ENCODE measurements around the gene UBE2H.

The UBE2H gene

GRCh38 chr7:129950191-129950932 is 2.4 kb downstream of the UBE2H start:
- peak; percentile 49 for DNase-seq (ENCODE audit: low read depth, low spot score)

GRCh38 chr7:129949292-129950133 is 3.2 kb downstream of the UBE2H start:
- peak; percentile 78 for DNase-seq (ENCODE audit: low read depth, low spot score)

- peak; percentile 96 for DNase-seq (ENCODE audit: low read depth, low spot score)
Observed at GRCh38 chr7:129948877-129949291, 3.9 kb downstream of the UBE2H start.

- peak; percentile 20 for DNase-seq (ENCODE audit: low read depth, low spot score)
Observed at GRCh38 chr7:129948338-129948737, 4.4 kb downstream of the UBE2H start.

GRCh38 chr7:129947701-129948100 is 5.1 kb downstream of the UBE2H start:
- peak; percentile 34 for DNase-seq (ENCODE audit: low read depth, low spot score)

- peak; percentile 19 for DNase-seq (ENCODE audit: low read depth, low spot score)
Observed at GRCh38 chr7:129947049-129947448, 5.7 kb downstream of the UBE2H start.

GRCh38 chr7:129946282-129946681 is 6.5 kb downstream of the UBE2H start:
- DNase-seq (ENCODE audit: low read depth, low spot score) = no peak

- no peak for DNase-seq (ENCODE audit: low read depth, low spot score)
Observed at GRCh38 chr7:129943352-129943751, 9.4 kb downstream of the UBE2H start.

- DNase-seq (ENCODE audit: low read depth, low spot score) = no peak
Observed at GRCh38 chr7:129940329-129940728, 12.4 kb downstream of the UBE2H start.

GRCh38 chr7:129939881-129940280 is 12.9 kb downstream of the UBE2H start:
- no peak for DNase-seq (ENCODE audit: low read depth, low spot score)

- no peak for DNase-seq (ENCODE audit: low read depth, low spot score)
Observed at GRCh38 chr7:129933627-129934026, 19.1 kb downstream of the UBE2H start.

- no peak for DNase-seq (ENCODE audit: low read depth, low spot score)
Observed at GRCh38 chr7:129926618-129927017, 26.1 kb downstream of the UBE2H start.

- DNase-seq (ENCODE audit: low read depth, low spot score) = peak; percentile 66
Observed at GRCh38 chr7:129925416-129926002, 27.3 kb downstream of the UBE2H start.

- no peak for DNase-seq (ENCODE audit: low read depth, low spot score)
Observed at GRCh38 chr7:129924602-129925001, 28.2 kb downstream of the UBE2H start.

- peak; percentile 79 for DNase-seq (ENCODE audit: low read depth, low spot score)
Observed at GRCh38 chr7:129923709-129924108, 29.1 kb downstream of the UBE2H start.

- DNase-seq (ENCODE audit: low read depth, low spot score) = no peak
Observed at GRCh38 chr7:129919492-129919891, 33.3 kb downstream of the UBE2H start.

- no peak for DNase-seq (ENCODE audit: low read depth, low spot score)
Observed at GRCh38 chr7:129918922-129919321, 33.8 kb downstream of the UBE2H start.

GRCh38 chr7:129917934-129918333 is 34.8 kb downstream of the UBE2H start:
- DNase-seq (ENCODE audit: low read depth, low spot score) = no peak

GRCh38 chr7:129914536-129915272 is 38.1 kb downstream of the UBE2H start:
- no peak for DNase-seq (ENCODE audit: low read depth, low spot score)

- no peak for DNase-seq (ENCODE audit: low read depth, low spot score)
Observed at GRCh38 chr7:129913428-129913827, 39.3 kb downstream of the UBE2H start.

GRCh38 chr7:129911790-129912189 is 41.0 kb downstream of the UBE2H start:
- DNase-seq (ENCODE audit: low read depth, low spot score) = no peak

GRCh38 chr7:129909669-129910068 is 43.1 kb downstream of the UBE2H start:
- no peak for DNase-seq (ENCODE audit: low read depth, low spot score)

Data from astrocyte of the hippocampus (primary cell).